HepG2 (cell line): ENCODE results near the gene CTRL. TPM values are rescaled to one million over a fixed set of nuclear protein-coding genes. Genes with fewer than 3 reads are reported as not detected.

ENCODE experiments used
- ATRX ChIP-seq: sonication (generic); formaldehyde crosslinking; IDR thresholded peaks from 2 replicates; pipeline ENCODE4 v1.4.0; 2020; ENCODE audit warnings: missing genetic modification reagents, borderline replicate concordance
- FOXA3 ChIP-seq: IDR thresholded peaks from 2 replicates; pipeline ENCODE4 v1.6.1; 2016; ENCODE audit warnings: missing genetic modification reagents, missing compliant biosample characterization
- FOXP1 ChIP-seq, 2 experiments: fragments of 450-650 bp in 1 of 2; IDR thresholded peaks; 2 replicates each; pipeline ENCODE4 v1.6.1; 2017 to 2018; ENCODE audit warnings: antibody characterized with exemption in 1 of 2
- GATAD2A ChIP-seq: IDR thresholded peaks from 2 replicates; pipeline ENCODE4 v1.6.1; 2016
- KDM2A ChIP-seq: sonication (generic); formaldehyde crosslinking; IDR thresholded peaks from 2 replicates; pipeline ENCODE4 v1.4.0; 2020; ENCODE audit warnings: low read depth, missing genetic modification reagents, borderline replicate concordance
- KLF9 ChIP-seq: IDR thresholded peaks from 2 replicates; pipeline ENCODE4 v1.6.1; 2016; ENCODE audit warnings: low read depth
- NFIB ChIP-seq: sonication (generic); formaldehyde crosslinking; IDR thresholded peaks from 2 replicates; pipeline ENCODE4 v1.9.0; 2021; ENCODE audit warnings: missing genetic modification reagents, mild to moderate bottlenecking, borderline replicate concordance
- PHF5A ChIP-seq: IDR thresholded peaks from one replicate; pipeline ENCODE4 v1.6.1; 2018; ENCODE audit warnings: low read depth, missing genetic modification reagents; ENCODE audit not compliant: unreplicated experiment
- PRMT3 ChIP-seq: sonication (generic); formaldehyde crosslinking; IDR thresholded peaks from 2 replicates; pipeline ENCODE4 v1.8.1; 2022; ENCODE audit warnings: low read depth, mild to moderate bottlenecking, moderate library complexity, missing genetic modification reagents, borderline replicate concordance
- RCOR2 ChIP-seq: IDR thresholded peaks from 2 replicates; pipeline ENCODE4 v1.6.1; 2016; ENCODE audit warnings: missing biosample characterization, missing genetic modification reagents
- ZNF143 ChIP-seq: sonication (generic); formaldehyde crosslinking; IDR thresholded peaks from 2 replicates; pipeline ENCODE4 v1.4.0; 2020; ENCODE audit warnings: missing genetic modification reagents
- ZNF329 ChIP-seq: sonication (generic); formaldehyde crosslinking; IDR thresholded peaks from 2 replicates; pipeline ENCODE4 v1.9.0; 2021; ENCODE audit warnings: low read depth, mild to moderate bottlenecking, missing genetic modification reagents
- ZNF451 ChIP-seq: sonication (generic); formaldehyde crosslinking; IDR thresholded peaks from 2 replicates; pipeline ENCODE4 v1.5.0; 2020; ENCODE audit warnings: mild to moderate bottlenecking, missing genetic modification reagents
- ZNF775 ChIP-seq: sonication (generic); formaldehyde crosslinking; IDR thresholded peaks from 2 replicates; pipeline ENCODE4 v1.4.0; 2020; ENCODE audit warnings: missing genetic modification reagents, mild to moderate bottlenecking, moderate library complexity, borderline replicate concordance
- polyA plus RNA-seq, 8 experiments: library from polyadenylated mRNA; depleted of rRNA in 3 of 8; stranded (reverse) in 7 of 8; unstranded in 1 of 8; fragments of >200 nt; fragmentation: Illumina TruSeq in 4 of 8; extraction: Trizol in 4 of 8; gene quantifications; 2 replicates each; pipeline versions ENCODE4 v1.2.1 to v1.2.3, GENCODE V29; 2011 to 2016; ENCODE audit warnings: low read depth in 4 of 8, missing spikeins in 1 of 8, mixed read lengths in 1 of 8; ENCODE audit not compliant: insufficient read depth in 1 of 8
- total RNA-seq, 5 experiments: library from RNA; depleted of rRNA; stranded (reverse); fragments of >200 nt; fragmentation: Illumina TruSeq; extraction: Trizol; gene quantifications; 2 replicates each; pipeline ENCODE4 v1.2.3, GENCODE V29; 2016; ENCODE audit warnings: low read depth in 1 of 5
- TF ChIP-seq, protein P1 (sequence below), 2 experiments: sonication (generic) in 1 of 2; formaldehyde crosslinking in 1 of 2; IDR thresholded peaks; 2 replicates each; pipeline versions ENCODE4 v1.6.1 to v1.9.0; 2014 to 2022; ENCODE audit warnings: antibody characterized with exemption in 1 of 2, borderline replicate concordance in 1 of 2, inconsistent platforms in 1 of 2, low read depth in 1 of 2, missing genetic modification reagents in 1 of 2
- TF ChIP-seq, protein P2 (sequence below): sonication (generic); formaldehyde crosslinking; IDR thresholded peaks from 2 replicates; pipeline ENCODE4 v1.5.0; 2020; ENCODE audit warnings: mild to moderate bottlenecking, missing genetic modification reagents, borderline replicate concordance
- TF ChIP-seq, protein P3 (sequence below): sonication (generic); formaldehyde crosslinking; IDR thresholded peaks from 2 replicates; pipeline ENCODE4 v1.4.0; 2020; ENCODE audit warnings: missing genetic modification reagents

Gene CTRL
- total and polyA plus RNA-seq, 2 of the 13 experiments (the other 11 are each of a cell fraction or from before 2014, with no cell fraction given), result 1.9 to 2.7 TPM

DNA sequence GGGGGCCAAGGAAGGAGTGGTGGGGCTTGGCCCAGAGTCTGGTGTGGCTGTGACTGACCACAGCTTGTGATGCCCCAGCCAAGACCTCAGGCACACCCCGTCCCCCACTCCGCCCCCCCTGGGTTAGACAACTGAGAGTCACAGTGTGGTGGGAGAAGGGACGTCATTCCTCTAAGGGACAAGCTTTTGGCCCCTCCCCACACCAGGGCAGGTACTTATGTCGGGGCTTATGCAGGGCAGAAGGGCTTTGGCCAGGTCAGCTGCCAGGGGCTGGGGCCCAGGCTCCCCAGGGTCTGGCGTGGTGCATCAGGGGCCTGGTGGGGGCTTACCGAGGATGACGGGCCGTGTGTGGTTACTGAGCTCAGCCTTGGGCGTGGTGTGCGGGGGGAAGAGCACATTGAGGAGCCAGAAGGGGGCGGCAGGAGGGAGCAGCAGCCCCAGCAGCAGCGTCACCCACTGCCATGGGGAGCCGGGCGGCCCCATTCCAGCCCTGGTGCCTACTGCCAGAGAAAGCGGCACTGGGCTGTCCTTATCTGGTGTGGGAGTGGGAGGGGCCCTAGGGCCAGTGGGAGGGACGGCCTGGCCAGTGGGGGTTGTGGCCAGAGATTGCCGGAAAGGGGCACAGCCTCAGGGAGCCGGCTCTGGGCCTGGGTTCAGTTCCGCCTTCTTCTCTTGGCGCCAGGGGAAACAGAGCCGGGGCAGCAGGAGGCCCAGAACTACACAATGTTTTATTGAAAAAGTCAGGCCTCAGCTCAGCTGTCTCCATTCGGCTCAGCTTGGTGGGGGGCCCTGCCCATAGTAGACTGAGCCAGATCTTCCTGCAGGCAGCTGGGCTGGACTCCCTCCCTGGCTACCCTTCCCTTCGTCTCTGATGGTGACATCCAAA lies 12.2 kb upstream of the CTRL start, which contains the start of gene LCAT (continued):
- TF ChIP-seq, protein P1, sequence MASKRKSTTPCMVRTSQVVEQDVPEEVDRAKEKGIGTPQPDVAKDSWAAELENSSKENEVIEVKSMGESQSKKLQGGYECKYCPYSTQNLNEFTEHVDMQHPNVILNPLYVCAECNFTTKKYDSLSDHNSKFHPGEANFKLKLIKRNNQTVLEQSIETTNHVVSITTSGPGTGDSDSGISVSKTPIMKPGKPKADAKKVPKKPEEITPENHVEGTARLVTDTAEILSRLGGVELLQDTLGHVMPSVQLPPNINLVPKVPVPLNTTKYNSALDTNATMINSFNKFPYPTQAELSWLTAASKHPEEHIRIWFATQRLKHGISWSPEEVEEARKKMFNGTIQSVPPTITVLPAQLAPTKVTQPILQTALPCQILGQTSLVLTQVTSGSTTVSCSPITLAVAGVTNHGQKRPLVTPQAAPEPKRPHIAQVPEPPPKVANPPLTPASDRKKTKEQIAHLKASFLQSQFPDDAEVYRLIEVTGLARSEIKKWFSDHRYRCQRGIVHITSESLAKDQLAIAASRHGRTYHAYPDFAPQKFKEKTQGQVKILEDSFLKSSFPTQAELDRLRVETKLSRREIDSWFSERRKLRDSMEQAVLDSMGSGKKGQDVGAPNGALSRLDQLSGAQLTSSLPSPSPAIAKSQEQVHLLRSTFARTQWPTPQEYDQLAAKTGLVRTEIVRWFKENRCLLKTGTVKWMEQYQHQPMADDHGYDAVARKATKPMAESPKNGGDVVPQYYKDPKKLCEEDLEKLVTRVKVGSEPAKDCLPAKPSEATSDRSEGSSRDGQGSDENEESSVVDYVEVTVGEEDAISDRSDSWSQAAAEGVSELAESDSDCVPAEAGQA (IDR thresholded peaks at IDR 0.05; ENCODE audit: low read depth), result no peak; the same call in 1 of the 2 replicates
- TF ChIP-seq, protein P1 (CRISPR knock-in tag; IDR thresholded peaks at IDR 0.05; ENCODE audit: borderline replicate concordance), result no peak
- TF ChIP-seq ZNF329 (no peak), RCOR2 (CRISPR knock-in tag) (no peak), PRMT3 (CRISPR knock-in tag) (no peak), PHF5A (CRISPR knock-in tag) (no peak), ZNF775 (CRISPR knock-in tag) (no peak), GATAD2A (CRISPR knock-in tag) (peak; percentile 58), KDM2A (CRISPR knock-in tag) (peak; percentile 89), ATRX (CRISPR knock-in tag) (no peak), FOXP1 (IDR thresholded peaks at IDR 0.05) (no peak), FOXP1 (CRISPR knock-in tag; IDR thresholded peaks at IDR 0.05) (no peak), KLF9 (no peak; the same call in 1 of the 2 replicates), FOXA3 (CRISPR knock-in tag) (0 out of 2 replicates have a peak, but pooled peaks have one; percentile 51), ZNF451 (CRISPR knock-in tag) (peak; percentile 76; the same call in 1 of the 2 replicates), NFIB (CRISPR knock-in tag) (no peak), ZNF143 (CRISPR knock-in tag) (no peak)
- TF ChIP-seq, protein P2, sequence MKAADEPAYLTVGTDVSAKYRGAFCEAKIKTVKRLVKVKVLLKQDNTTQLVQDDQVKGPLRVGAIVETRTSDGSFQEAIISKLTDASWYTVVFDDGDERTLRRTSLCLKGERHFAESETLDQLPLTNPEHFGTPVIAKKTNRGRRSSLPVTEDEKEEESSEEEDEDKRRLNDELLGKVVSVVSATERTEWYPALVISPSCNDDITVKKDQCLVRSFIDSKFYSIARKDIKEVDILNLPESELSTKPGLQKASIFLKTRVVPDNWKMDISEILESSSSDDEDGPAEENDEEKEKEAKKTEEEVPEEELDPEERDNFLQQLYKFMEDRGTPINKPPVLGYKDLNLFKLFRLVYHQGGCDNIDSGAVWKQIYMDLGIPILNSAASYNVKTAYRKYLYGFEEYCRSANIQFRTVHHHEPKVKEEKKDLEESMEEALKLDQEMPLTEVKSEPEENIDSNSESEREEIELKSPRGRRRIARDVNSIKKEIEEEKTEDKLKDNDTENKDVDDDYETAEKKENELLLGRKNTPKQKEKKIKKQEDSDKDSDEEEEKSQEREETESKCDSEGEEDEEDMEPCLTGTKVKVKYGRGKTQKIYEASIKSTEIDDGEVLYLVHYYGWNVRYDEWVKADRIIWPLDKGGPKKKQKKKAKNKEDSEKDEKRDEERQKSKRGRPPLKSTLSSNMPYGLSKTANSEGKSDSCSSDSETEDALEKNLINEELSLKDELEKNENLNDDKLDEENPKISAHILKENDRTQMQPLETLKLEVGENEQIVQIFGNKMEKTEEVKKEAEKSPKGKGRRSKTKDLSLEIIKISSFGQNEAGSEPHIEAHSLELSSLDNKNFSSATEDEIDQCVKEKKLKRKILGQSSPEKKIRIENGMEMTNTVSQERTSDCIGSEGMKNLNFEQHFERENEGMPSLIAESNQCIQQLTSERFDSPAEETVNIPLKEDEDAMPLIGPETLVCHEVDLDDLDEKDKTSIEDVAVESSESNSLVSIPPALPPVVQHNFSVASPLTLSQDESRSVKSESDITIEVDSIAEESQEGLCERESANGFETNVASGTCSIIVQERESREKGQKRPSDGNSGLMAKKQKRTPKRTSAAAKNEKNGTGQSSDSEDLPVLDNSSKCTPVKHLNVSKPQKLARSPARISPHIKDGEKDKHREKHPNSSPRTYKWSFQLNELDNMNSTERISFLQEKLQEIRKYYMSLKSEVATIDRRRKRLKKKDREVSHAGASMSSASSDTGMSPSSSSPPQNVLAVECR (CRISPR knock-in tag), result peak; percentile 55; the same call in 1 of the 2 replicates
- TF ChIP-seq, protein P3, sequence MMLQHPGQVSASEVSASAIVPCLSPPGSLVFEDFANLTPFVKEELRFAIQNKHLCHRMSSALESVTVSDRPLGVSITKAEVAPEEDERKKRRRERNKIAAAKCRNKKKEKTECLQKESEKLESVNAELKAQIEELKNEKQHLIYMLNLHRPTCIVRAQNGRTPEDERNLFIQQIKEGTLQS (CRISPR knock-in tag), result peak; percentile 24; the same call in 1 of the 2 replicates
